OCI-LY1 (cell line): ENCODE data around the gene ASTL.

Source experiments
- H2AFZ ChIP-seq: fragments of 200-600 bp; sonication (generic), shearing (Covaris generic); 2 replicates; pipeline ENCODE4 v1.6.0; 2014; ENCODE audit warnings: antibody characterized with exemption, mild to moderate bottlenecking, low read length
- H3F3A ChIP-seq: fragments of 200-600 bp; sonication (generic), shearing (Covaris generic); 2 replicates; pipeline ENCODE4 v1.6.0; 2014; ENCODE audit warnings: mild to moderate bottlenecking, antibody characterized with exemption, low read length, moderate library complexity; ENCODE audit not compliant: insufficient read depth
- H3K27ac ChIP-seq: fragments of 200-600 bp; sonication (generic); 2 replicates; pipeline ENCODE4 v1.5.1; 2014; ENCODE audit warnings: low read length, mixed run types, mild to moderate bottlenecking, low read depth; ENCODE audit not compliant: poor library complexity, severe bottlenecking
- H3K27me3 ChIP-seq: fragments of 200-600 bp; sonication (generic); 2 replicates; pipeline ENCODE4 v1.6.0; 2014; ENCODE audit warnings: antibody characterized with exemption, mild to moderate bottlenecking, low read length, moderate library complexity; ENCODE audit not compliant: insufficient read depth
- H3K36me3 ChIP-seq: fragments of 200-600 bp; sonication (generic); 2 replicates; pipeline ENCODE4 v1.6.1; 2014; ENCODE audit warnings: mild to moderate bottlenecking, antibody characterized with exemption, low read length, moderate library complexity, mixed read lengths; ENCODE audit not compliant: insufficient read depth
- H3K4me1 ChIP-seq: fragments of 200-600 bp; sonication (generic); 2 replicates; pipeline ENCODE4 v1.5.1; 2014; ENCODE audit warnings: mild to moderate bottlenecking, low read length, moderate library complexity; ENCODE audit not compliant: insufficient read depth, severe bottlenecking
- H3K4me2 ChIP-seq: fragments of 200-600 bp; sonication (generic), shearing (Covaris generic); 2 replicates; pipeline ENCODE4 v1.6.1; 2014; ENCODE audit warnings: low read length
- H3K4me3 ChIP-seq: fragments of 200-600 bp; sonication (generic); 2 replicates; pipeline ENCODE4 v1.5.1; 2014; ENCODE audit warnings: low read length, low read depth, mild to moderate bottlenecking, mixed read lengths; ENCODE audit not compliant: poor library complexity, severe bottlenecking
- H3K79me2 ChIP-seq: fragments of 200-600 bp; shearing (Covaris generic); 2 replicates; pipeline ENCODE4 v1.6.1; 2016; ENCODE audit warnings: mixed run types, low read length, mixed read lengths; ENCODE audit not compliant: insufficient read depth
- H3K9ac ChIP-seq: fragments of 200-600 bp; sonication (generic), shearing (Covaris generic); 2 replicates; pipeline ENCODE4 v1.6.1; 2014; ENCODE audit warnings: mild to moderate bottlenecking, low read length, mixed read lengths
- H3K9me2 ChIP-seq: fragments of 200-600 bp; sonication (generic), shearing (Covaris generic); 2 replicates; pipeline ENCODE4 v1.6.1; 2014; ENCODE audit warnings: low read depth, mild to moderate bottlenecking, low read length, mixed read lengths
- H3K9me3 ChIP-seq: fragments of 200-600 bp; shearing (Covaris generic); 2 replicates; pipeline ENCODE4 v1.6.1; 2014; ENCODE audit warnings: low read length, mixed read lengths
- H4K20me1 ChIP-seq: fragments of 200-600 bp; sonication (generic), shearing (Covaris generic); 2 replicates; pipeline ENCODE4 v1.6.0; 2016; ENCODE audit warnings: mild to moderate bottlenecking, low read length; ENCODE audit not compliant: insufficient read depth
- CTCF ChIP-seq: fragments of 200-600 bp; sonication (generic), shearing (Covaris generic); IDR thresholded peaks from 2 replicates; pipeline ENCODE4 v1.5.1; 2017; ENCODE audit warnings: mild to moderate bottlenecking, antibody characterized with exemption, low read length, moderate library complexity, mixed read lengths
- EZH2 ChIP-seq: fragments of 200-600 bp; sonication (generic), shearing (Covaris generic); IDR thresholded peaks from 2 replicates; pipeline ENCODE4 v1.8.0; 2017; ENCODE audit warnings: borderline replicate concordance, mixed run types, mild to moderate bottlenecking, antibody characterized with exemption, low read length, moderate library complexity, mixed read lengths

Gene ASTL

GRCh38 chr2:96136129-96136720 is 2.1 kb downstream of the ASTL start:
- no peaks in the 10 kb centered on the region for H3K79me2 ChIP-seq
- H3K27me3 ChIP-seq: no peaks in the 10 kb centered on the region; the same call in 1 of the 2 replicates
- H3K4me2 ChIP-seq: no peak overlapping the region
- no peaks in the 10 kb centered on the region for H3K4me1 ChIP-seq
- no peaks in the 10 kb centered on the region for H3K9me3 ChIP-seq
- H3K9me2 ChIP-seq: no peaks in the 10 kb centered on the region
- no peaks in the 10 kb centered on the region for H4K20me1 ChIP-seq
- 0 out of 2 replicates have a peak, but pooled peaks cover 4% of the 10 kb centered on the region for H3K36me3 ChIP-seq
- H3K27ac ChIP-seq: no peak overlapping the region
- TF ChIP-seq EZH2 (no peak), CTCF (no peak)
- no peak overlapping the region for H3K9ac ChIP-seq
- H2AFZ ChIP-seq: no peak overlapping the region
- H3K4me3 ChIP-seq: no peak overlapping the region
- H3F3A ChIP-seq: no peaks in the 10 kb centered on the region

GRCh38 chr2:96135621-96136020 is 2.7 kb downstream of the ASTL start:
- H3K4me1 ChIP-seq: no peaks in the 10 kb centered on the region
- H3K27me3 ChIP-seq: no peaks in the 10 kb centered on the region; the same call in 1 of the 2 replicates
- no peaks in the 10 kb centered on the region for H3K36me3 ChIP-seq
- no peak overlapping the region for H2AFZ ChIP-seq
- TF ChIP-seq EZH2 (no peak), CTCF (no peak)
- no peaks in the 10 kb centered on the region for H3F3A ChIP-seq
- H3K4me3 ChIP-seq: no peak overlapping the region
- no peaks in the 10 kb centered on the region for H3K79me2 ChIP-seq
- no peaks in the 10 kb centered on the region for H4K20me1 ChIP-seq
- H3K9me3 ChIP-seq: no peaks in the 10 kb centered on the region
- no peak overlapping the region for H3K4me2 ChIP-seq
- H3K27ac ChIP-seq: no peak overlapping the region
- no peaks in the 10 kb centered on the region for H3K9me2 ChIP-seq
- no peak overlapping the region for H3K9ac ChIP-seq

- Histone ChIP-seq H3K4me1 (no peaks in the 10 kb centered on the region), H3K4me3 (no peak overlapping the region), H3K9ac (no peak overlapping the region), H3F3A (no peaks in the 10 kb centered on the region), H3K9me3 (no peaks in the 10 kb centered on the region), H3K36me3 (no peaks in the 10 kb centered on the region), H3K79me2 (no peaks in the 10 kb centered on the region), H3K27ac (no peak overlapping the region), H3K27me3 (no peaks in the 10 kb centered on the region; the same call in 1 of the 2 replicates), H3K9me2 (no peaks in the 10 kb centered on the region), H4K20me1 (no peaks in the 10 kb centered on the region), H2AFZ (no peak overlapping the region), H3K4me2 (no peak overlapping the region)
- no peak for TF ChIP-seq EZH2
- no peak for TF ChIP-seq CTCF
Observed at GRCh38 chr2:96135171-96135570, 3.1 kb downstream of the ASTL start.
